K562 (cell line): ENCODE data around the gene POLD4. TPM values are rescaled to one million over a fixed set of nuclear protein-coding genes. Genes with fewer than 3 reads are reported as not detected.

Experiments used
- FOS ChIP-seq: IDR thresholded peaks from 3 replicates; pipeline ENCODE4 v1.6.1; 2011; ENCODE audit not compliant: insufficient read length; ENCODE audit errors: extremely low read depth
- JUNB ChIP-seq: fragments of 450-650 bp; formaldehyde crosslinking; conservative IDR thresholded peaks from 2 replicates; pipeline ENCODE4 v1.4.0; 2020; ENCODE audit warnings: mild to moderate bottlenecking
- KLF13 ChIP-seq: fragments of 450-650 bp; IDR thresholded peaks from 2 replicates; pipeline ENCODE4 v1.6.1; 2016; ENCODE audit warnings: missing genetic modification characterization, low read depth, mild to moderate bottlenecking, missing compliant biosample characterization, moderate library complexity, borderline replicate concordance
- MCM7 ChIP-seq, 2 experiments: fragments of 450-650 bp; IDR thresholded peaks; 2 replicates each; pipeline ENCODE4 v1.6.1; 2016 to 2018
- NCOA1 ChIP-seq: fragments of 450-650 bp; IDR thresholded peaks from 2 replicates; pipeline ENCODE4 v1.6.1; 2016; ENCODE audit warnings: low read depth
- NONO ChIP-seq, 2 experiments: fragments of 200-400 bp in 1 of 2; fragments of 450-650 bp in 1 of 2; formaldehyde crosslinking in 1 of 2; IDR thresholded peaks; 2 replicates each; pipeline ENCODE4 v1.6.1; 2017; ENCODE audit warnings: low read depth in 2 of 2, mild to moderate bottlenecking in 2 of 2, moderate library complexity in 2 of 2, low read length in 1 of 2
- OTX1 ChIP-seq: fragments of 450-650 bp; formaldehyde crosslinking; IDR thresholded peaks from 2 replicates; pipeline ENCODE4 v1.4.0; 2022; ENCODE audit warnings: mild to moderate bottlenecking
- PCBP1 ChIP-seq: fragments of 200-400 bp; formaldehyde crosslinking; IDR thresholded peaks from 2 replicates; pipeline ENCODE4 v1.6.1; 2018; ENCODE audit warnings: mild to moderate bottlenecking, low read depth, low read length; ENCODE audit not compliant: poor library complexity, severe bottlenecking
- PTBP1 ChIP-seq: fragments of 200-400 bp; formaldehyde crosslinking; IDR thresholded peaks from 2 replicates; pipeline ENCODE4 v1.6.1; 2017; ENCODE audit warnings: low read depth, low read length
- ZNF184 ChIP-seq: sonication (generic); formaldehyde crosslinking; IDR thresholded peaks from 2 replicates; pipeline ENCODE4 v1.5.0; 2020; ENCODE audit warnings: missing genetic modification reagents
- ZNF263 ChIP-seq: sonication (generic); formaldehyde crosslinking; IDR thresholded peaks from 2 replicates; pipeline ENCODE4 v1.8.0; 2022; ENCODE audit warnings: mild to moderate bottlenecking, missing genetic modification reagents, borderline replicate concordance
- ZNF589 ChIP-seq: fragments of 200-800 bp; sonication (Bioruptor generic); IDR thresholded peaks from 2 replicates; pipeline ENCODE4 v1.6.1; 2016; ENCODE audit warnings: low read depth, missing genetic modification characterization, missing compliant biosample characterization
- polyA plus RNA-seq, 8 experiments: library from polyadenylated mRNA; depleted of rRNA in 4 of 8; stranded (reverse) in 5 of 8; unstranded in 3 of 8; fragments of >200 nt; fragmentation: Nextera tagmentation in 2 of 8; fragmentation: Illumina TruSeq in 1 of 8; extraction: Ambion mirVana in 2 of 8; extraction: Trizol in 1 of 8; gene quantifications; 2 replicates each; pipeline versions ENCODE4 v1.2.1 to v1.2.3, GENCODE V29; 2011 to 2014; ENCODE audit warnings: inconsistent platforms in 1 of 8, missing spikeins in 1 of 8
- total RNA-seq, 7 experiments: library from RNA; depleted of rRNA in 6 of 7; stranded (reverse); fragments of >200 nt in 6 of 7; fragmentation: Illumina TruSeq in 2 of 7; extraction: Trizol in 2 of 7; gene quantifications; 2 replicates each; pipeline versions ENCODE4 v1.2.1 to v1.2.3, GENCODE V29; 2011 to 2021; ENCODE audit warnings: low replicate concordance in 1 of 7
- TF ChIP-seq, protein P1 (sequence below): fragments of 250-450 bp; sonication (Bioruptor Pico); IDR thresholded peaks from 2 replicates; pipeline ENCODE4 v1.4.0; 2020; ENCODE audit warnings: borderline replicate concordance
- TF ChIP-seq, protein P2 (sequence below): fragments of 450-650 bp; formaldehyde crosslinking; IDR thresholded peaks from 2 replicates; pipeline ENCODE4 v1.4.0; 2022; ENCODE audit warnings: missing genetic modification characterization
- TF ChIP-seq, protein P3 (sequence below): IDR thresholded peaks from 3 replicates; pipeline ENCODE4 v1.6.1; 2011; ENCODE audit warnings: borderline replicate concordance, mild to moderate bottlenecking; ENCODE audit not compliant: insufficient read length, insufficient read depth
- TF ChIP-seq, protein P4 (sequence below): sonication (generic); formaldehyde crosslinking; IDR thresholded peaks from 2 replicates; pipeline ENCODE4 v1.8.0; 2022; ENCODE audit warnings: missing genetic modification reagents, mild to moderate bottlenecking, borderline replicate concordance
- TF ChIP-seq, protein P5 (sequence below): fragments of 450-650 bp; IDR thresholded peaks from 2 replicates; pipeline ENCODE4 v1.7.1; 2018; ENCODE audit warnings: mild to moderate bottlenecking, low read depth; ENCODE audit not compliant: partially characterized antibody

The POLD4 gene
- total and polyA plus RNA-seq, 9 of the 15 experiments (the other 6 are each of a cell fraction or from before 2014, with no cell fraction given), result 5.8 to 64.5 (median 18.3) TPM

DNA sequence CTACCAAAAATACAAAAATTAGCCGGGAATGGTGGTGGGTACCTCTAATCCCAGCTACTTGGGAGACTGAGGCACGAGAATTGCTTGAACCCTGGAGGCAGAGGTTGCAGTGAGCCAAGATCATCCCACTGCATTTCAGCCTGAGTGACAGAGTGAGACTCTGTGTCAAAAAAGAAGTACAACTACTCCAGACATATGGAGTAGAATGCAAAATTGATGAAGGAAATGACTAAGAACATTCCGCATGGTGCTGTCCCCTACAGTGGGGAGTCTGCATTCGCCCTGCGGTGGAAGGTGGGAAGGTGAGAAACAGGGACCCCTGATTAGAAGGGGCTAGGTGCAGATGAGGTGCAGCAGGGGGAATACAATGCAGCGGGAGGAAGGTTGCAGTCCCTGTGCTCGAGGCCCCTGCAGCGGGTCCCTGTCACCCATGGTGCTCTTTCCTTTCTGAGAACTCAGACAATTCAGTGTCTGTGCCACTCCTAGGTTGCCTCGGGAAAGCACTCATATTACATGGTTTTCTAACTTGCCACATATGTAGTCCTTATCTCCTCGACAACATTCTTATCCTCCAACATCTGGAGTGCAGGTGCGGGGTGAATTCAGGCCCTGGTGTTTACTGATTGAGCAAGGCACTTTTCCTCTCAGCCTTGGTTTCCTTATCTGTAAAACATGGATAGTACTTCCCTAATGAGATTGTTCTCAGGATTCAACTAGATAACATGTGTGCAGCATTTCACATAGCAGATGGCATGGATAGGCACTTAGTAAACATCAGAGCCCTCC lies 5.2 kb downstream of the POLD4 start (continued):
- TF ChIP-seq, protein P1, sequence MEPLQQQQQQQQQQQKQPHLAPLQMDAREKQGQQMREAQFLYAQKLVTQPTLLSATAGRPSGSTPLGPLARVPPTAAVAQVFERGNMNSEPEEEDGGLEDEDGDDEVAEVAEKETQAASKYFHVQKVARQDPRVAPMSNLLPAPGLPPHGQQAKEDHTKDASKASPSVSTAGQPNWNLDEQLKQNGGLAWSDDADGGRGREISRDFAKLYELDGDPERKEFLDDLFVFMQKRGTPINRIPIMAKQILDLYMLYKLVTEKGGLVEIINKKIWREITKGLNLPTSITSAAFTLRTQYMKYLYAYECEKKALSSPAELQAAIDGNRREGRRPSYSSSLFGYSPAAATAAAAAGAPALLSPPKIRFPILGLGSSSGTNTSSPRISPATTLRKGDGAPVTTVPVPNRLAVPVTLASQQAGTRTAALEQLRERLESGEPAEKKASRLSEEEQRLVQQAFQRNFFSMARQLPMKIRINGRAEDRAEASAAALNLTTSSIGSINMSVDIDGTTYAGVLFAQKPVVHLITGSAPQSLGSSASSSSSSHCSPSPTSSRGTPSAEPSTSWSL (CRISPR knock-in tag), result no peak
- TF ChIP-seq PCBP1 (no peak), ZNF184 (CRISPR knock-in tag) (no peak), OTX1 (CRISPR knock-in tag) (peak; percentile 30; the same call in 1 of the 2 replicates), KLF13 (no peak), ZNF263 (CRISPR knock-in tag) (no peak; the same call in 1 of the 2 replicates), NCOA1 (peak; percentile 78), NONO (IDR thresholded peaks at IDR 0.05; ENCODE audit: low read depth in 2 of 2, low read length in 1 of 2) (no peak), ZNF589 (CRISPR knock-in tag) (peak; percentile 95), JUNB (no peak), MCM7 (IDR thresholded peaks at IDR 0.05) (no peak), FOS (no peak), PTBP1 (no peak)
- TF ChIP-seq, protein P2, sequence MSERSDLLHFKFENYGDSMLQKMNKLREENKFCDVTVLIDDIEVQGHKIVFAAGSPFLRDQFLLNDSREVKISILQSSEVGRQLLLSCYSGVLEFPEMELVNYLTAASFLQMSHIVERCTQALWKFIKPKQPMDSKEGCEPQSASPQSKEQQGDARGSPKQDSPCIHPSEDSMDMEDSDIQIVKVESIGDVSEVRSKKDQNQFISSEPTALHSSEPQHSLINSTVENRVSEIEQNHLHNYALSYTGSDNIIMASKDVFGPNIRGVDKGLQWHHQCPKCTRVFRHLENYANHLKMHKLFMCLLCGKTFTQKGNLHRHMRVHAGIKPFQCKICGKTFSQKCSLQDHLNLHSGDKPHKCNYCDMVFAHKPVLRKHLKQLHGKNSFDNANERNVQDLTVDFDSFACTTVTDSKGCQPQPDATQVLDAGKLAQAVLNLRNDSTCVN (CRISPR knock-in tag), result no peak
- TF ChIP-seq, protein P3, sequence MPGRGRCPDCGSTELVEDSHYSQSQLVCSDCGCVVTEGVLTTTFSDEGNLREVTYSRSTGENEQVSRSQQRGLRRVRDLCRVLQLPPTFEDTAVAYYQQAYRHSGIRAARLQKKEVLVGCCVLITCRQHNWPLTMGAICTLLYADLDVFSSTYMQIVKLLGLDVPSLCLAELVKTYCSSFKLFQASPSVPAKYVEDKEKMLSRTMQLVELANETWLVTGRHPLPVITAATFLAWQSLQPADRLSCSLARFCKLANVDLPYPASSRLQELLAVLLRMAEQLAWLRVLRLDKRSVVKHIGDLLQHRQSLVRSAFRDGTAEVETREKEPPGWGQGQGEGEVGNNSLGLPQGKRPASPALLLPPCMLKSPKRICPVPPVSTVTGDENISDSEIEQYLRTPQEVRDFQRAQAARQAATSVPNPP, result no peak
- TF ChIP-seq, protein P4, sequence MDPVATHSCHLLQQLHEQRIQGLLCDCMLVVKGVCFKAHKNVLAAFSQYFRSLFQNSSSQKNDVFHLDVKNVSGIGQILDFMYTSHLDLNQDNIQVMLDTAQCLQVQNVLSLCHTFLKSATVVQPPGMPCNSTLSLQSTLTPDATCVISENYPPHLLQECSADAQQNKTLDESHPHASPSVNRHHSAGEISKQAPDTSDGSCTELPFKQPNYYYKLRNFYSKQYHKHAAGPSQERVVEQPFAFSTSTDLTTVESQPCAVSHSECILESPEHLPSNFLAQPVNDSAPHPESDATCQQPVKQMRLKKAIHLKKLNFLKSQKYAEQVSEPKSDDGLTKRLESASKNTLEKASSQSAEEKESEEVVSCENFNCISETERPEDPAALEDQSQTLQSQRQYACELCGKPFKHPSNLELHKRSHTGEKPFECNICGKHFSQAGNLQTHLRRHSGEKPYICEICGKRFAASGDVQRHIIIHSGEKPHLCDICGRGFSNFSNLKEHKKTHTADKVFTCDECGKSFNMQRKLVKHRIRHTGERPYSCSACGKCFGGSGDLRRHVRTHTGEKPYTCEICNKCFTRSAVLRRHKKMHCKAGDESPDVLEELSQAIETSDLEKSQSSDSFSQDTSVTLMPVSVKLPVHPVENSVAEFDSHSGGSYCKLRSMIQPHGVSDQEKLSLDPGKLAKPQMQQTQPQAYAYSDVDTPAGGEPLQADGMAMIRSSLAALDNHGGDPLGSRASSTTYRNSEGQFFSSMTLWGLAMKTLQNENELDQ, result no peak
- TF ChIP-seq, protein P5, sequence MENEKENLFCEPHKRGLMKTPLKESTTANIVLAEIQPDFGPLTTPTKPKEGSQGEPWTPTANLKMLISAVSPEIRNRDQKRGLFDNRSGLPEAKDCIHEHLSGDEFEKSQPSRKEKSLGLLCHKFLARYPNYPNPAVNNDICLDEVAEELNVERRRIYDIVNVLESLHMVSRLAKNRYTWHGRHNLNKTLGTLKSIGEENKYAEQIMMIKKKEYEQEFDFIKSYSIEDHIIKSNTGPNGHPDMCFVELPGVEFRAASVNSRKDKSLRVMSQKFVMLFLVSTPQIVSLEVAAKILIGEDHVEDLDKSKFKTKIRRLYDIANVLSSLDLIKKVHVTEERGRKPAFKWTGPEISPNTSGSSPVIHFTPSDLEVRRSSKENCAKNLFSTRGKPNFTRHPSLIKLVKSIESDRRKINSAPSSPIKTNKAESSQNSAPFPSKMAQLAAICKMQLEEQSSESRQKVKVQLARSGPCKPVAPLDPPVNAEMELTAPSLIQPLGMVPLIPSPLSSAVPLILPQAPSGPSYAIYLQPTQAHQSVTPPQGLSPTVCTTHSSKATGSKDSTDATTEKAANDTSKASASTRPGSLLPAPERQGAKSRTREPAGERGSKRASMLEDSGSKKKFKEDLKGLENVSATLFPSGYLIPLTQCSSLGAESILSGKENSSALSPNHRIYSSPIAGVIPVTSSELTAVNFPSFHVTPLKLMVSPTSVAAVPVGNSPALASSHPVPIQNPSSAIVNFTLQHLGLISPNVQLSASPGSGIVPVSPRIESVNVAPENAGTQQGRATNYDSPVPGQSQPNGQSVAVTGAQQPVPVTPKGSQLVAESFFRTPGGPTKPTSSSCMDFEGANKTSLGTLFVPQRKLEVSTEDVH, result no peak
